K562 (cell line): Measurements from ENCODE around the gene REP15.

Experiments used
- BDP1 ChIP-seq: IDR thresholded peaks from 3 replicates; pipeline ENCODE4 v1.6.1; 2011; ENCODE audit not compliant: insufficient read length, insufficient read depth
- MAX ChIP-seq: sonication (generic); formaldehyde crosslinking; IDR thresholded peaks from 2 replicates; pipeline ENCODE4 v1.9.0; 2022; ENCODE audit warnings: mild to moderate bottlenecking, missing genetic modification reagents
- NFE2L1 ChIP-seq: fragments of 450-650 bp; IDR thresholded peaks from 2 replicates; pipeline ENCODE4 v1.6.1; 2016; ENCODE audit warnings: missing genetic modification characterization, low read depth, mild to moderate bottlenecking, missing compliant biosample characterization, moderate library complexity, borderline replicate concordance
- POLR2A ChIP-seq: fragments of 450-650 bp; conservative IDR thresholded peaks from 2 replicates; pipeline ENCODE4 v1.6.1; 2016
- POLR2AphosphoS5 ChIP-seq: IDR thresholded peaks from 2 replicates; pipeline ENCODE4 v1.6.1; 2011; ENCODE audit warnings: mild to moderate bottlenecking, low read depth, low read length, moderate library complexity; ENCODE audit not compliant: control insufficient read depth, insufficient read depth
- TAF1 ChIP-seq: IDR thresholded peaks from 2 replicates; pipeline ENCODE4 v1.6.1; 2011; ENCODE audit warnings: mild to moderate bottlenecking, low read length, moderate library complexity; ENCODE audit not compliant: insufficient read depth, control insufficient read depth, severe bottlenecking; ENCODE audit errors: extremely low read depth
- U2AF2 ChIP-seq: fragments of 200-400 bp; formaldehyde crosslinking; optimal IDR thresholded peaks from 2 replicates; pipeline ENCODE3; 2017; ENCODE audit warnings: low read depth, mild to moderate bottlenecking, low read length

- TF ChIP-seq POLR2A (no peak), NFE2L1 (tag) (no peak), U2AF2 (no peak), MAX (CRISPR knock-in tag) (no peak), TAF1 (no peak), POLR2AphosphoS5 (no peak), BDP1 (no peak)
Observed at GRCh38 chr12:27651201-27651600, 45.0 kb upstream of the REP15 start.
